H1 (cell line): ENCODE measurements around the gene ZNF385B. TPM values are rescaled to one million over a fixed set of nuclear protein-coding genes. Genes with fewer than 3 reads are reported as not detected.

Source experiments
- BACH1 ChIP-seq: IDR thresholded peaks from 2 replicates; pipeline ENCODE4 v1.6.1; 2012; ENCODE audit warnings: low read length, improper control_type of control experiment
- BRCA1 ChIP-seq: IDR thresholded peaks from 2 replicates; pipeline ENCODE4 v1.6.1; 2012; ENCODE audit warnings: low read depth, low read length, improper control_type of control experiment
- CBX8 ChIP-seq: fragments of 300-800, 300-1000 bp; sonication (generic); IDR thresholded peaks from 2 replicates; pipeline ENCODE4 v1.7.1; 2016; ENCODE audit warnings: low read depth, low read length, borderline replicate concordance
- CHD7 ChIP-seq: fragments of 300-600 bp; sonication (generic); IDR thresholded peaks from 2 replicates; pipeline ENCODE4 v1.7.1; 2012; ENCODE audit warnings: low read length, moderate library complexity, mild to moderate bottlenecking, inconsistent platforms; ENCODE audit not compliant: insufficient replicate concordance
- EP300 ChIP-seq, 2 experiments: IDR thresholded peaks; 1 replicate in 1 of 2; 2 replicates in 1 of 2; pipeline ENCODE4 v1.6.1; 2011 to 2012; ENCODE audit warnings: low read depth in 2 of 2, low read length in 2 of 2, mild to moderate bottlenecking in 2 of 2, borderline replicate concordance in 1 of 2, inconsistent platforms in 1 of 2, moderate library complexity in 1 of 2
- RFX5 ChIP-seq: IDR thresholded peaks from 2 replicates; pipeline ENCODE4 v1.6.1; 2011; ENCODE audit warnings: low read depth, low read length, improper control_type of control experiment, borderline replicate concordance
- SAP30 ChIP-seq: fragments of 300-600 bp; sonication (generic); IDR thresholded peaks from 2 replicates; pipeline ENCODE4 v1.7.1; 2012; ENCODE audit warnings: low read length, moderate library complexity, mild to moderate bottlenecking, inconsistent platforms; ENCODE audit not compliant: insufficient read depth, insufficient replicate concordance
- SP2 ChIP-seq: IDR thresholded peaks from 2 replicates; pipeline ENCODE4 v1.6.1; 2012; ENCODE audit warnings: mild to moderate bottlenecking, low read length, inconsistent platforms
- polyA plus RNA-seq, 7 experiments: library from polyadenylated mRNA; depleted of rRNA in 3 of 7; stranded (reverse) in 5 of 7; unstranded in 2 of 7; fragments of >200 nt in 5 of 7; fragments of 200-250 nt in 2 of 7; gene quantifications; 1 replicate in 5 of 7; 2 replicates in 1 of 7; 4 replicates in 1 of 7; pipeline versions ENCODE4 v1.2.1 to v1.2.3, GENCODE V29; 2011 to 2013; ENCODE audit warnings: missing spikeins in 2 of 7, mixed read lengths in 2 of 7
- total RNA-seq: library from RNA; stranded (reverse); fragmentation: NEBNext Ultra II Directional; extraction: Animal tissue kit (Norgen Biotek cat#: 25700); gene quantifications from 2 replicates; pipeline ENCODE4 v1.2.1, GENCODE V29; 2021

ZNF385B gene
- total and polyA plus RNA-seq, 2 of the 8 experiments (the other 6 are each of a cell fraction or from before 2014, with no cell fraction given), result 1.1 to 3.7 TPM

DNA sequence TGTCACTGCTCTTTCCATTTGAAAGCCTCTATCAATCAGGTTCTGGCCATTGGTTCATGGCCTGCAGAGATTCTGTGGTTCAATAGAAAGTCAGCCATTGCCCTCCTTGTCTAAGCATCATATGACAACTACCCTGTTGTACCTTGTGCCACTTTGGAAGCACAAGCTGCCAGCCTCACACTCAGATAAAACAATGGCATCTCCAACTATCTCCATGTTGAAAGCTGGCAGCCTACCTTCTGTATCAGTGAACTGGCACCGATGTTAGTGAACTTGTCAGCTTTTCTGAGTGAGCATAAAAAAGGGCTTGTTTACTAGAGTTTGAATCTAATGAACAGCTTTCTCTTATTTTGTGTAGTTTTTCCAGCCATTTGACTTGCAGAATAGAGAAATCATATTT, 393.5 kb downstream of the ZNF385B start (continued):
- no peak for TF ChIP-seq CHD7
- no peak for TF ChIP-seq EP300 (IDR thresholded peaks at IDR 0.05; ENCODE audit: borderline replicate concordance in 1 of 2, low read depth in 2 of 2, low read length in 2 of 2)
- TF ChIP-seq BRCA1, result no peak
- TF ChIP-seq SAP30, result no peak
- no peak for TF ChIP-seq CBX8
- no peak for TF ChIP-seq BACH1
- TF ChIP-seq SP2, result no peak
- no peak for TF ChIP-seq RFX5
